Heart right ventricle (tissue), 16 donors: Measurements from ENCODE around the gene LENEP. TPM values are rescaled to one million over a fixed set of nuclear protein-coding genes. Genes with fewer than 3 reads are reported as not detected.

Experiments
- ATAC-seq, 8 donors: fragments of 200-7000 bp; cut with Tn5 transposase; one replicate each; pipeline ENCODE4 v1.9.1; 2020; ENCODE audit warnings: mild to moderate bottlenecking in 8 of 8, moderate library complexity in 8 of 8, moderate number of reproducible peaks in 1 of 8
- DNase-seq, 2 donors: peaks; one replicate each; pipeline ENCODE4 v3.0.0-alpha.2; 2020
- H3K27ac ChIP-seq, 10 donors: fragments of 200-600 bp; sonication (generic) in 2 of 10; one replicate each; pipeline versions ENCODE4 v1.5.0 to v1.8.0; 2020 to 2022; ENCODE audit warnings: mild to moderate bottlenecking in 3 of 10
- H3K27me3 ChIP-seq, 7 donors: fragments of 200-600 bp; one replicate each; pipeline ENCODE4 v1.8.0; 2021 to 2022; ENCODE audit warnings: mild to moderate bottlenecking in 2 of 7
- H3K36me3 ChIP-seq, 9 donors: fragments of 200-600 bp; sonication (generic) in 1 of 9; one replicate each; pipeline versions ENCODE4 v1.5.0 to v1.8.0; 2020 to 2022; ENCODE audit warnings: mild to moderate bottlenecking in 2 of 9
- H3K4me1 ChIP-seq, 9 donors: fragments of 200-600 bp; sonication (generic) in 1 of 9; one replicate each; pipeline versions ENCODE4 v1.5.0 to v1.8.0; 2020 to 2022; ENCODE audit warnings: mild to moderate bottlenecking in 4 of 9
- H3K4me3 ChIP-seq, 10 donors: fragments of 200-600 bp; sonication (generic) in 2 of 10; one replicate each; pipeline versions ENCODE4 v1.5.0 to v1.8.0; 2020 to 2022; ENCODE audit warnings: mild to moderate bottlenecking in 7 of 10, moderate library complexity in 2 of 10
- H3K9me3 ChIP-seq, 11 donors: fragments of 200-600 bp in 10 of 11; sonication (generic) in 2 of 11; one replicate each; pipeline versions ENCODE4 v1.5.0 to v1.8.0; 2013 to 2022; ENCODE audit warnings: mild to moderate bottlenecking in 2 of 11, control low read depth in 1 of 11, moderate library complexity in 1 of 11
- WGBS, 2 donors: extraction: QIAGEN DNeasy Blood & Tissue Kit; methylation state at CpG; one replicate each; pipeline ENCODE4 v1.1.7; 2013; ENCODE audit warnings: inconsistent platforms in 1 of 2; 5-methylcytosine and 5-hydroxymethylcytosine counted together
- intact Hi-C, 10 donors: fragments of 100-400 bp; cut with DNase I; formaldehyde crosslinking; loops; one replicate each; pipeline versions ENCODE4 v1.11.1 to v1.14.2; 2022
- microRNA-seq, 2 donors: library from miRNA; unstranded; fragments of <30 nt; microRNA quantifications; one replicate each; pipeline ENCODE4 v1.2.0, GENCODE V29; 2021
- polyA plus RNA-seq, 2 donors: library from polyadenylated mRNA; stranded (reverse); fragments of 200-250 nt; gene quantifications; one replicate each; pipeline ENCODE4 v1.2.3, GENCODE V29; 2013
- total RNA-seq, 10 donors: library from RNA; stranded (reverse); fragmentation: NEBNext Ultra II Directional in 3 of 10; extraction: Animal tissue kit (Norgen Biotek cat#: 25700) in 3 of 10; gene quantifications; one replicate each; pipeline versions ENCODE4 v1.2.1 to v1.2.4, GENCODE V29; 2021 to 2023
- TF ChIP-seq, protein P1 (sequence below), 9 donors: fragments of 200-600 bp; sonication (generic) in 2 of 9; IDR thresholded peaks; one replicate each; pipeline versions ENCODE4 v1.5.0 to v1.8.0; 2021 to 2022; ENCODE audit warnings: antibody characterized with exemption in 9 of 9, mild to moderate bottlenecking in 5 of 9, moderate library complexity in 1 of 9
- donor health status: Arrhythmogenic right ventricular cardiomyopathy.
- donor health status: ischemic (EF 13 %, LVEDD 7.1; RV severe dilation, severe dysfunction).
- donor health status: healthy with polysubstance abuse.
- donor health status: DM: no; HTN: yes; CAD: no.
- donor health status: DM: no; HTN: no; CAD: no.
- donor health status: ischemic (EF 25% LVEDD 6.9; RV normal size, moderate dysfunction).
- donor health status: ischemic (EF 25% LVEDD 5.7; RV mildly dilated, moderate dysfunction).
- donor health status: healthy.
- donor health status: DM: yes; HTN: yes; CAD: no.
- donor health status: Ischemic cardiomyopathy.
- donor health status: ischemic (EF 35%, LVEDD 5.7; RV mildly dilated, moderate dysfunction).
- donor health status: nonischemic (EF 11% LVEDD 7.7; RV severe dilation, severe dysfunction).
- donor health status: DM: yes; HTN: yes; CAD: no.
- donor health status: PGD.
- donor health status: ischemic (EF 29% LVEDD 5.4; RV normal size, mild dysfunction).
- donor health status: nonischemic (EF 23%, LVEDD 6.1; RV moderate dilation, normal function).

Gene LENEP
- total and polyA plus RNA-seq, 12 donors: not detected

DNA sequence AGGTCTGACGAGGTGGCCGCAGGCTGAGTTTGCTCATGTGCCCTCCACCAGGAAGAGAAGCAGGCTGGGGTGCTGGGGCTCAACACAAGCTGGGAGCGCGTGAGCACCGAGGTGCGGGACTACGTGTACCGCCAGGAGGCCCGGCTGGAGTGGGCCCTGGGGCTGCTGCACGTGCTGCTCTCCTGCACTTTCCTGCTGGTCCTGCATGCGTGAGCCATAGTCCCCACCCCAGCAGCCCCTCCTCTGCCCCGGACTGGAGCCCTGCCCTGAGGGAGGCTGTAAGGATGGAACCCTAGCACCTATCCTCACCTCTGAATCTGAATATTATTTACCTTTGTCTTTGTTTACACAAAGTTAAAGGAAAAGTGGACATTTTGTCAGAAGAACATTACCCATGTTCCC, 49.9 kb downstream of the LENEP start:
- Histone ChIP-seq H3K4me1 (peaks cover 2 to 22% (median 10%) of the 10 kb centered on the region in 9 donors), H3K4me3 (no peak overlapping the region), H3K27ac (no peak overlapping the region), H3K9me3 (no peaks in the 10 kb centered on the region), H3K27me3 (no peaks in the 10 kb centered on the region), H3K36me3 (no peaks in the 10 kb centered on the region)
- ATAC-seq (no peak), DNase-seq (no peak)
- WGBS, 2 donors: 81 to 82% methylated on average over 12 of the region's 12 CpGs
- TF ChIP-seq, protein P1, sequence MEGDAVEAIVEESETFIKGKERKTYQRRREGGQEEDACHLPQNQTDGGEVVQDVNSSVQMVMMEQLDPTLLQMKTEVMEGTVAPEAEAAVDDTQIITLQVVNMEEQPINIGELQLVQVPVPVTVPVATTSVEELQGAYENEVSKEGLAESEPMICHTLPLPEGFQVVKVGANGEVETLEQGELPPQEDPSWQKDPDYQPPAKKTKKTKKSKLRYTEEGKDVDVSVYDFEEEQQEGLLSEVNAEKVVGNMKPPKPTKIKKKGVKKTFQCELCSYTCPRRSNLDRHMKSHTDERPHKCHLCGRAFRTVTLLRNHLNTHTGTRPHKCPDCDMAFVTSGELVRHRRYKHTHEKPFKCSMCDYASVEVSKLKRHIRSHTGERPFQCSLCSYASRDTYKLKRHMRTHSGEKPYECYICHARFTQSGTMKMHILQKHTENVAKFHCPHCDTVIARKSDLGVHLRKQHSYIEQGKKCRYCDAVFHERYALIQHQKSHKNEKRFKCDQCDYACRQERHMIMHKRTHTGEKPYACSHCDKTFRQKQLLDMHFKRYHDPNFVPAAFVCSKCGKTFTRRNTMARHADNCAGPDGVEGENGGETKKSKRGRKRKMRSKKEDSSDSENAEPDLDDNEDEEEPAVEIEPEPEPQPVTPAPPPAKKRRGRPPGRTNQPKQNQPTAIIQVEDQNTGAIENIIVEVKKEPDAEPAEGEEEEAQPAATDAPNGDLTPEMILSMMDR (IDR thresholded peaks at IDR 0.05): no peak
- intact Hi-C loops: no loop called here

DNA sequence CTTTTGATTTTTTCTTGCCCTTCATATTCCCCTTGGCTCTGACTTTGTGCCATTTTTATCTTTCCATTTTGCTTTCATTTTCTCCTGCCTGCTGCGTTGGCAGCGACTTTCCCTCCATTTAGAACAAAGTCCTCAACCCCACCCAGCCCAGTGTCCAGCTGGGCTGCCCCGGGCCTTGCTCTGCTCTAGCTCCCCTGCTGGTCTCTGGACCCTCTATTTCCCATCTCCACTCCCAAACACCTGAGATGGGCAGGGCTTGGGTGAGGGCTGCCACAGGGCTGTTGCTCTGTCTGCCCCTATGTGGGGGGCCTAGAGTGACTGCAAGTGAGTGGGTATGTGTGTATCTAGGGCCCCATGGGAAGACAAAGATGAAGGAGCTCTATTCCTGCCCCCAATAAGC, 50.4 kb downstream of the LENEP start:
- Histone ChIP-seq H3K4me3 (no peak overlapping the region), H3K36me3 (no peaks in the 10 kb centered on the region), H3K27ac (peak overlapping the region in 1 of 10 donors; percentile 57), H3K9me3 (no peaks in the 10 kb centered on the region), H3K27me3 (no peaks in the 10 kb centered on the region), H3K4me1 (peaks cover 2 to 18% (median 10%) of the 10 kb centered on the region in 9 donors)
- ATAC-seq (no peak), DNase-seq (no peak)
- TF ChIP-seq, protein P1 (IDR thresholded peaks at IDR 0.05): no peak
- intact Hi-C loops: loop anchor here in 2 of 10 donors (2.0 kb wide), 2 partner anchors 19 to 41 kb away; partner anchors contain the start of gene EFNA4 (in 1 of the 2)
- 78 to 84% methylated on average over 3 of the region's 3 CpGs for WGBS, 2 donors

Small RNA genes within 50 kb of the gene (microRNA-seq; reads per million reads assigned to microRNA genes)
- gene MIR4258: 0 reads per million in 2 donors

Other genes with a start within 250 kb of the LENEP start
- gene KCNN3, start 123.3 kb upstream of the LENEP start, total RNA-seq: 1 to 10 TPM in 9 of 10 donors, under 1 TPM in 1; 0.52 to 5.9 (median 2.7) TPM
- gene KCNN3, start 123.3 kb upstream of the LENEP start, polyA plus RNA-seq: under 1 TPM; 0.17 to 0.59 TPM
- 10 to 100 TPM; 29.9 to 66.4 (median 39.4) TPM for gene PMVK, start 56.9 kb upstream of the LENEP start, total RNA-seq
- 10 to 100 TPM; 40.2 to 42.9 TPM for gene PMVK, start 56.9 kb upstream of the LENEP start, polyA plus RNA-seq
- gene PBXIP1, start 37.5 kb upstream of the LENEP start, total RNA-seq: 10 to 100 TPM; 38.3 to 75.0 (median 48.8) TPM
- gene PBXIP1, start 37.5 kb upstream of the LENEP start, polyA plus RNA-seq: 10 to 100 TPM; 25.4 to 33.0 TPM
- gene PYGO2, start 31.8 kb upstream of the LENEP start, total RNA-seq: 10 to 100 TPM in 9 of 10 donors, 1 to 10 TPM in 1; 8.8 to 18.0 (median 13.9) TPM
- 10 to 100 TPM; 11.9 to 12.1 TPM for gene PYGO2, start 31.8 kb upstream of the LENEP start, polyA plus RNA-seq
- gene SHC1, start 22.8 kb upstream of the LENEP start, total RNA-seq: 10 to 100 TPM; 42.6 to 95.7 (median 57.8) TPM
- gene SHC1, start 22.8 kb upstream of the LENEP start, polyA plus RNA-seq: 10 to 100 TPM; 35.6 to 58.3 TPM
- gene CKS1B, start 18.9 kb upstream of the LENEP start, total RNA-seq: 10 to 100 TPM; 10.9 to 30.9 (median 17.5) TPM
- gene CKS1B, start 18.9 kb upstream of the LENEP start, polyA plus RNA-seq: 10 to 100 TPM in 1 of 2 donors, 1 to 10 TPM in 1; 4.6 to 36.7 TPM
- 10 to 100 TPM; 20.1 to 36.8 (median 24.1) TPM for gene FLAD1, start 10.2 kb upstream of the LENEP start, total RNA-seq
- 10 to 100 TPM; 25.1 to 41.6 TPM for gene FLAD1, start 10.2 kb upstream of the LENEP start, polyA plus RNA-seq
- 10 to 100 TPM; 25.7 to 54.7 (median 34.5) TPM for gene ZBTB7B, start 9.2 kb downstream of the LENEP start, total RNA-seq
- 10 to 100 TPM; 41.1 to 51.6 TPM for gene ZBTB7B, start 9.2 kb downstream of the LENEP start, polyA plus RNA-seq
- under 1 TPM in 9 of 10 donors, not detected in 1; 0.15 to 0.67 (median 0.30) TPM for gene DCST2, start 40.2 kb downstream of the LENEP start, total RNA-seq
- 1 to 10 TPM in 1 of 2 donors, under 1 TPM in 1; 0.38 to 1.8 TPM for gene DCST2, start 40.2 kb downstream of the LENEP start, polyA plus RNA-seq
- gene DCST1, start 40.2 kb downstream of the LENEP start, total RNA-seq: not detected
- under 1 TPM in 1 of 2 donors, not detected in 1; 0.29 TPM for gene DCST1, start 40.2 kb downstream of the LENEP start, polyA plus RNA-seq
- gene ADAM15, start 57.7 kb downstream of the LENEP start, total RNA-seq: 100 to 1,000 TPM in 1 of 10 donors, 10 to 100 TPM in 9; 46.7 to 146 (median 58.5) TPM
- 100 to 1,000 TPM; 144 to 305 TPM for gene ADAM15, start 57.7 kb downstream of the LENEP start, polyA plus RNA-seq
- gene EFNA4, start 70.2 kb downstream of the LENEP start, total RNA-seq: 1 to 10 TPM in 8 of 10 donors, under 1 TPM in 2; 0.49 to 2.8 (median 1.8) TPM
- 1 to 10 TPM; 4.2 to 5.4 TPM for gene EFNA4, start 70.2 kb downstream of the LENEP start, polyA plus RNA-seq
- gene EFNA3, start 85.3 kb downstream of the LENEP start, total RNA-seq: 1 to 10 TPM in 1 of 10 donors, under 1 TPM in 8, not detected in 1; 0.23 to 1.9 (median 0.46) TPM
- 1 to 10 TPM in 1 of 2 donors, under 1 TPM in 1; 0.95 to 1.8 TPM for gene EFNA3, start 85.3 kb downstream of the LENEP start, polyA plus RNA-seq
- 10 to 100 TPM; 28.9 to 50.0 (median 35.6) TPM for gene EFNA1, start 134.3 kb downstream of the LENEP start, total RNA-seq
- 100 to 1,000 TPM in 1 of 2 donors, 10 to 100 TPM in 1; 44.2 to 104 TPM for gene EFNA1, start 134.3 kb downstream of the LENEP start, polyA plus RNA-seq
- gene SLC50A1, start 142.3 kb downstream of the LENEP start, total RNA-seq: 10 to 100 TPM in 2 of 10 donors, 1 to 10 TPM in 8; 5.5 to 16.8 (median 7.9) TPM
- gene SLC50A1, start 142.3 kb downstream of the LENEP start, polyA plus RNA-seq: 10 to 100 TPM; 23.2 to 33.7 TPM
- gene DPM3, start 146.9 kb downstream of the LENEP start, total RNA-seq: 10 to 100 TPM; 48.2 to 70.9 (median 53.4) TPM
- 100 to 1,000 TPM; 144 to 304 TPM for gene DPM3, start 146.9 kb downstream of the LENEP start, polyA plus RNA-seq
- gene KRTCAP2, start 179.7 kb downstream of the LENEP start, total RNA-seq: 100 to 1,000 TPM in 9 of 10 donors, 10 to 100 TPM in 1; 96.1 to 173 (median 114) TPM
- gene KRTCAP2, start 179.7 kb downstream of the LENEP start, polyA plus RNA-seq: 100 to 1,000 TPM; 302 to 355 TPM
- gene TRIM46, start 180.3 kb downstream of the LENEP start, total RNA-seq: under 1 TPM in 2 of 10 donors, not detected in 8; 0.10 to 0.35 TPM
- gene TRIM46, start 180.3 kb downstream of the LENEP start, polyA plus RNA-seq: under 1 TPM; 0.04 to 0.07 TPM
- gene THBS3, start 214.3 kb downstream of the LENEP start, total RNA-seq: 1 to 10 TPM; 3.8 to 8.8 (median 6.4) TPM
- gene THBS3, start 214.3 kb downstream of the LENEP start, polyA plus RNA-seq: 10 to 100 TPM in 1 of 2 donors, 1 to 10 TPM in 1; 4.9 to 23.5 TPM
- 10 to 100 TPM; 13.1 to 25.8 (median 17.1) TPM for gene MTX1, start 215.1 kb downstream of the LENEP start, total RNA-seq
- gene MTX1, start 215.1 kb downstream of the LENEP start, polyA plus RNA-seq: 10 to 100 TPM; 33.9 to 49.7 TPM